Ureter (tissue), 1 donor: ENCODE data around the gene TRAF6. TPM values are rescaled to one million over a fixed set of nuclear protein-coding genes. Genes with fewer than 3 reads are reported as not detected.
"Not testable (repeated sequence)": the region's sequence is repeated elsewhere in the genome, so short reads cannot be mapped to it uniquely, and the experiment has no call there.

ENCODE experiments used
- DNase-seq: peaks from one replicate; pipeline ENCODE4 v3.0.0-alpha.2; 2020; ENCODE audit warnings: low spot score
- total RNA-seq: library from RNA; stranded (reverse); gene quantifications from one replicate; pipeline ENCODE4 v1.2.4, GENCODE V29; 2023
- donor health status: DM: yes; HTN: yes; CAD: no.

The TRAF6 gene
- total RNA-seq, 1 donor from 2014 or later: 16.9 TPM

GRCh38 chr11:36492724-36493304 lies 17.3 kb downstream of the TRAF6 start:
- DNase-seq: no peak

GRCh38 chr11:36490026-36490806 lies 19.9 kb downstream of the TRAF6 start:
- DNase-seq: no peak

- no peak for DNase-seq
These were observed 22.0 kb downstream of the TRAF6 start for GRCh38 chr11:36488096-36488495.

- DNase-seq: no peak
These were observed 22.5 kb downstream of the TRAF6 start for GRCh38 chr11:36487619-36488018.

GRCh38 chr11:36485298-36486002 lies 24.6 kb downstream of the TRAF6 start:
- no peak for DNase-seq

GRCh38 chr11:36483042-36483441 lies 27.0 kb downstream of the TRAF6 start:
- DNase-seq: not testable (repeated sequence)

GRCh38 chr11:36480833-36481232 lies 29.2 kb downstream of the TRAF6 start:
- no peak for DNase-seq

GRCh38 chr11:36478700-36479329 lies 31.3 kb downstream of the TRAF6 start:
- DNase-seq: no peak

GRCh38 chr11:36475192-36475591 lies 34.9 kb downstream of the TRAF6 start:
- no peak for DNase-seq

GRCh38 chr11:36471577-36471976 lies 38.5 kb downstream of the TRAF6 start:
- DNase-seq: no peak

GRCh38 chr11:36469881-36470802 lies 39.9 kb downstream of the TRAF6 start:
- DNase-seq: no peak

- DNase-seq: no peak
These were observed 41.0 kb downstream of the TRAF6 start for GRCh38 chr11:36469063-36469462.

- no peak for DNase-seq
These were observed 42.2 kb downstream of the TRAF6 start for GRCh38 chr11:36467916-36468315.

- DNase-seq: no peak
These were observed 43.1 kb downstream of the TRAF6 start for GRCh38 chr11:36467012-36467411.

- no peak for DNase-seq
These were observed 44.5 kb downstream of the TRAF6 start for GRCh38 chr11:36465449-36466163.

GRCh38 chr11:36464720-36465119 lies 45.4 kb downstream of the TRAF6 start:
- DNase-seq: no peak

- no peak for DNase-seq
These were observed 46.3 kb downstream of the TRAF6 start for GRCh38 chr11:36463781-36464180.

- DNase-seq: no peak
These were observed 47.8 kb downstream of the TRAF6 start for GRCh38 chr11:36462321-36462720.

- no peak for DNase-seq
These were observed 49.9 kb downstream of the TRAF6 start for GRCh38 chr11:36460220-36460619.

- DNase-seq: no peak
These were observed 51.0 kb downstream of the TRAF6 start for GRCh38 chr11:36459046-36459445.
